Fibroblast of pulmonary artery (primary cell): Measurements from ENCODE around the gene CBARP.
A peak's percentile ranks its signal among the peaks of the same experiment; 100 is the strongest.
"Not testable (repeated sequence)": the region's sequence is repeated elsewhere in the genome, so short reads cannot be mapped to it uniquely, and the experiment has no call there.

Source experiments
- DNase-seq: peaks from one replicate; pipeline ENCODE4 v3.0.0-alpha.2; 2010; ENCODE audit warnings: low read depth
- H3K4me3 ChIP-seq: replicated peaks from 2 replicates; pipeline ENCODE4 v1.5.1; 2011; ENCODE audit warnings: low read depth, mild to moderate bottlenecking, control low read depth, low read length, moderate library complexity
- CTCF ChIP-seq: IDR thresholded peaks from 2 replicates; pipeline ENCODE4 v1.5.1; 2011; ENCODE audit warnings: mild to moderate bottlenecking, control low read depth, low read length, inconsistent platforms; ENCODE audit errors: missing control alignments

CBARP gene

DNA sequence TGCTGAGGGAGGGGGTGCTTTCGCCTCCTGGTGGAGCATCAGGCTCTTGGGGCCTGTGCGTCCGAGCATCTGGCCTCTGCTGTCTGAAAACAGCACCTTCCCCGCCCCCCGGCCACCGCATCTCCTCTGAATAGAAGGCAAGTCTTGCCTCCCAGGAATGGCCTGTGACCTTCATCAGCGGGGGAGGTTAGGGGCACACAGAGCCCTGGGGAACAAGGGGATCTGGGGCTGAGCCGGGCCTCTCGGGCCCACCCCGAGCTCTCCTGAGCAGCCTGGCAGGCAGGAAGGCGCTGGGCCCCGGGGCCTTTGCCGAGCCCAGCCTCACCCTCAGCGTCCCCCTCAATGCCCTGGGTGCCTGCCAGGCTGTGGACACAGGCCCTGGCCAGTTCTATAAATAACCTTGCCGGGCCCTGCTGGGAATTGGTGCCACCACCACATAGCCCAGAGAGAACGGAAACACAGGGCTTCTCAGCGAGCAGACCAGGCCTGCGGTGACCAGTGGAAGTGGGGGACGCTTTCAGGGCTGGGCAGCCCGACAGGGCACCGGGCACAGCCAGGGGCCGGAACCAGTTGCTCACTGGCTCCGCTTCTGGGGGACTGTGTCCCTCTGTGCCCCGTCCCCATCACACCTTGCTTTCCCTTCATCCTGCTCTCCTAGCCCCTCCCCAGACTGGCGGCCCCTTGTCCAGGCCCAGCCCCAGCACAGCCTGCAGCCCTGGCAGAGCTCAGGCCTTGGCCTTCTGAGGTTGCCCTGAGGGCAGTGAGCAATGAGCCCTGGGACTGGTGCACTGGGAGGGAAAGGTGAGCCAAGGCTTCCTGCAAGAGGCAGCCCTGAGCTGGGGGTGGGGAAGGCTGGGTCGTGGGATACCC is 22.7 kb downstream of the CBARP start:
- TF ChIP-seq CTCF, result no peak
- no peak overlapping the region for H3K4me3 ChIP-seq
- DNase-seq, result no peak

DNA sequence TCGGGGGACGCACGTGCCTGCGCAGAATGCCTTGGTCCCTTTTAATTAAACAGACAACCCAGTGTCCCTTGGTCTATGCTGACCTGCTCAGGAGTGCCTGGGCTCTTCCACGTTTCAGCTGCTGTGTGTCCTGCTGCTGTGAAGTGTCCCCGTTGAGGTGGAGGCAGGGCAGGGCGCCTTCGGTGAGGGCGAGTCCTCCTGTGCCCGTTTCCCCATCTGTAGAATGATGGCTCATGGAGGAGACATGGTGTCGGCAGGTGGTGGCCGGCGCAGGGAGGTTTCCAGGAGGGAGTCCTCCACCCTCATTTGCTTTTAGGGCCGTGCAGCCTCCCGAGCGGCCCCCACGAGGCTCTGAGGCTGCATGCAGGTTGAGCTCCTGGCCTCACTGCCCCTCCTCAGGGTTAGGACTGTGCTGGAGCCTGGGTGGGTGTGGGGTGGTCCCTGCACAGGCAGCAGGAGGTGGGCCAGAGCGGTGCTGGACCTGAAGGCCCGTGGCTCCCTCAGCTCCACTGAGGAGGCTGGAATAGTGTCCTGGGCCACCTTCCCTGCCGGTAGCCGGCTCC is 23.4 kb downstream of the CBARP start:
- no peak for TF ChIP-seq CTCF
- no peak for DNase-seq
- no peak overlapping the region for H3K4me3 ChIP-seq

DNA sequence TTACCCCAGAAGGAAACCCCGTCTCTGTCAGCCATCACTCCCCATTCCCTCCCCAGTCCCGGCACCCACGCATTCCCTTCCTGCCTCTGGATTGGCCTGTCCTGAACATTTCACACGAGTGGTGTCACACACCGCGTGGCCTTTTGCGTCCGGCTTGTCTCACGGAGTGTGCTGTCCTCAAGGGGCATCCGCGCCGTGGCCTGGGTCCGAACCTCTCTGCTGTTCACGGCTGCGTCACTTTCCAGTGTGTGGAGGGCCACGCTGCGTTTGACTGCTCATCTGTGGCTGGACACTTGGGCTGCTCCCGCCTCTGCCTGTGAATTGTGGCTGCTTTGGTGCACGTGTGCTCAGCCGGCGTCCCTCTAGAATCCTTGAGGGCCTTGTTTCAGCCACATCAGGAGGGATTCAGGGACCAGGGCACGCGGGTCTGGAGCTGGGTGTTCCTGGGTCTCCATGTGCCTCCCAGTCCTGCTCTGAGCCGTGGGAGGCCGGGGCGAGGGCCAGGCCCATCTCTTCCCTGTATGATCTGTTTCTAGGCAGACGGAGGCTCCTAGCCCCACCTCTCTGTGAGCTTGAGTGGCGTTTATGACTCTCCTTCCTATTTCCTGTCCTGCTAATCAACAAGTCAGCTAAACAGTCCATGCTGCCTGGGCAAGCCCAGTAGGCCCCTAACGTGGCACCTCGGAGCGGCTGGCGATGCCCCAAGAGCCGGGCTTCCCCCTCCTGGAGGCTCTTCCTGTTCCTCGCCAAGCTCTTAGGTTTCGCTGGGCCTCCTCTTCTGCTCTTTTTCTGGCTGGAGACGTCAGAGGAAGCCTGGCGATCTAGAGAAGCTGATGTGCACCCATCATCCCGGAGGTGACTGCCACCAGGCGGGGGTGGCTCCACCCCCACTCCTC is 24.2 kb downstream of the CBARP start:
- no peak overlapping the region for H3K4me3 ChIP-seq
- DNase-seq, result peak; percentile 73
- TF ChIP-seq CTCF, result no peak

GRCh38 chr19:1211494-1212234 is 26.1 kb downstream of the CBARP start:
- H3K4me3 ChIP-seq, result no peak overlapping the region
- DNase-seq, result no peak
- no peak for TF ChIP-seq CTCF

- TF ChIP-seq CTCF, result no peak
- H3K4me3 ChIP-seq, result no peak overlapping the region
These were observed 27.6 kb downstream of the CBARP start for GRCh38 chr19:1210227-1210538.

GRCh38 chr19:1208830-1209229 is 29.0 kb downstream of the CBARP start:
- not testable (repeated sequence) for H3K4me3 ChIP-seq, DNase-seq

More at GRCh38 chr19:1210227-1210538, 27.6 kb downstream of the CBARP start:
- no peak for DNase-seq
